ENCODE data around the gene NT5DC3.
"Not testable (repeated sequence)": the region's sequence is repeated elsewhere in the genome, so short reads cannot be mapped to it uniquely, and the experiment has no call there.

NT5DC3 gene

DNA sequence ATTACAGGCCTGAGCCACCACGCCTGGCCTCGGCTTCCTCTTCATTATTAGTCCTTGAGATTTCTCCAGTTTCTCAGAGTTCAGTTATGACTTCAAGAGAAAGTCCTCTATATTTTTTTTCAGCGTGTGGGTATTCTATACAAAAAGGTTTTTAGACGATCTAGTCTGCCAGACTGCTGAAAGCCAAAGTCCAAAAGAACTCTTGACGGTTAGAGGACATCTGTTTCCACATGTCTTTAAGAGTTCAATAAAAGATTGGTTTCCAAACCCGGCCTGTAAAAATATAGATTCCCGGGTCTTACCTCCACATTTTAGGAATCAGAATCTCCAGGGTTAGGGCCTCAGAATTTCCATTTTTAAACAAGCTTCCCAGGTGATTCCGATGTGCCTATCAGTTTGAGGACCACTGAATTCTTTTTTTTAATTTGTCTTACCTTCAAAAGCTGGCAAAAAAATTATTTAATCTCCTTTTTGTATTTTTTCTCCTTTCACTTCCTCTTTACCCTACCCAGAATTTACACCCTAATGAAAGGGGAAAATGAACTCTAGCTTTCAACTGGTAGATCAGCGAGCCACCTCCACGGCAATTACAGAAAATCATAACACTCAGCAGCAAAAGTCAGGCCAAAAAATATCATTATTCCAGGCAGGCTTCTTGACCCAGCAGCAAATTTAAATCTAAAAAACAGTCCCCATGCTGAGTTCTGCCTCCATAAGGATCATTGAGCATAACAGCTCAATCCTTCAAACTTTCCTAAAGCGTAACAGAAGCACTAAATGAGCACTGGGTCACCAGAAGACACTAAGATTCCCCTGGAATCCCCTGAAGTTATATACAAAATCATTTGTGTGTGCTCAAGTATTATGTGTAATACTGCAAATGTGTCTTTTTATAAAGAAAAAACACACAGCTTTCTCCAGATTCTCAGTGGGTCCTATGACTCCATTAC is 8.7 kb downstream of the NT5DC3 start:
- DNase-seq (ENCODE audit: low spot score): no peak

DNA sequence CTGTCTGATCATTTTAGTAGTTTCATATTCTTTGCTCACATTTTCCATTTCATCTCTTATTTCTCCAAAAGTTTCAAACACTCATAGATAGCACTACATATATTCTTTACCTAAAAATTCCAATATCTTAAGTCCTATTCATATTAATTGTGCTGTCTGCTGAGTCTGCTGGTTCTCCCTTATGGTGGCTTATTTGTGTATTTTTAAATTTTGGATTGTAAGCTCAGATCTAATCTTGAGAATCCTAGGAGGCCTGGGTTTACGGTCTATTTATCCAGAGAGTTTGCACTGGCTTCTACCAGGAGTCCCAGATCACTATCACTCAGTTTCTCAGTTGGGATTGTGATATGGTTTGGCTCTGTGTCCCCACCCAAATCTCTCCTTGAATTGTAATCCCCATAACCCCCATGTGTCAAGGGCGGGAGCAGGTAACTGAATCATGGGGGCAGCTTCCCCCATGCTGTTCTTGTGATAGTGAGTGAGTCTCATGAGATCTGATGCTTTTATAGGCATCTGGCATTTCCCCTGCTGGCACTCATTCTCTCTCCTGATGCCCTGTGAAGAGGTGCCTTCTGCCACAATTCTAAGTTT is 10.2 kb downstream of the NT5DC3 start:
- DNase-seq (ENCODE audit: low spot score): no peak

DNA sequence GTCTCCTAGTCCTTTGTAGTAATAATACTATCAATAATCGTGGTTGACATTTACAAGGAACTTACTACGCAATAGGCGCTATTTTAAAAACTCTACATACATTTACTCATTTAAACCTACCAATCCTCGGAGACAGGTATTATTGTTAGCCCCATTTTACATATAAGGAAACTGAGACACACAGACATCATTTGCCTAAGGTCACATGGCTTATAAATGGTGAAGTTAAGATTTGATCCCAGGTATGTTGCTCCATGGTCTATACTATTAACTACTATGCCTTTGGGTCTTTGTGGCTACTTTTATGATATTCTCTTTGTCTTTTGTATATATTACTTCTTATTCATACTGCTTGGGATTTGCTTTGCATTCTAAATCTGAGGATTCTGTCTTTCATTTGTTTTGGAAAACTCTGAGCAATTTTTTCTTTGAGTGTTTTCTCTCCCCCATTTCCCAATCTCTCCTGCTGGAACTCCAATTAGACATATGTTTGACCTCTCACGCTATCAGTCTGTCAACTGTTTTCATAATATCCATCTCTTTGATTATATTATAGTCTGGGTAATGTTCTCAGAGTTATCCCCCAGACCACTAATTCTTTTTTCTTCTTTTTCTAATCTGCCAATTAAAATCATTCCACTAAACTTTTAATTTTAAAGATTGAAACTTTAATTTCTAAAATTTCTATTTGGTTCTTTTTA is 10.9 kb downstream of the NT5DC3 start:
- no peak for DNase-seq (ENCODE audit: low spot score)

DNA sequence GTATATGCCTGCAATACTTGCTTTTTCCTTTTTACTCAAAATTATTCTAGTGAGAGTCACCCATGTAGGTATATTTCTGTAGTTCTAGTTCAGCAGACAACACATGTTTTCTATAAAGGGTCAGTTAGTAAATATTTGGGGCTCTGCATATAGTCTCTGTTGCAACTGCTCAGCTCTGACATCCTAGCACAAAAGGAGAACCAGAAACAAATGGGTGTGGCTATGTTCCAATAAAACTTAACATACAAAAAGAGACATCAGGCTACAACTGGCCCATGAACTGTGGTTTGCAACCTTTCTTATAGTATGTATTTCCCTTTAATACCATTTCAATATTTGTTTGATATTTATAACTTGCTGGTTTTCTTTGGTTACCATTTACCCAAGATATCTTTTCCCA is 11.9 kb downstream of the NT5DC3 start:
- DNase-seq (ENCODE audit: low spot score): no peak

DNA sequence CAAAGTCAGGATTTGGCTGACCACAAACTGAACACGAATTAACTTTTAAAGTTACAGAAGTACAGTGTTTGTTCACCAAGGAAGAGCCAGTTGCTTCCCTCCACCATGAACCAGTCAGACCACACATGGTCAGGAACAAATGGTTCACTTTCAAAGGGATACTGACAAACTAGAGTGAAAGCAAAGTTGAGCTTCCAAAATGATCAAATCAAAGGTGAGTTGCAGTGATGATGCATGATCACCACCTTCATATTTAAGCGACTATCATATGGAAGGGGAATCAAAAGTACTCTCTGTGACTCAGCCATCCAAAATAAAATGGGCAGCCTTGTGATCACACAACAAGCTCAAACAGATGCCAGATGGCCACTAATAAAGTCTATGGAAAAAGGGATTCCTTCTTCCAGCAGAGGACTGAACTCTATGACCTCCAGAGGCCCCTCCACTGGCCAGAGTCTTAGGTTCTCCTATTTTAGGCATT is 13.1 kb downstream of the NT5DC3 start:
- DNase-seq (ENCODE audit: low spot score): no peak

DNA sequence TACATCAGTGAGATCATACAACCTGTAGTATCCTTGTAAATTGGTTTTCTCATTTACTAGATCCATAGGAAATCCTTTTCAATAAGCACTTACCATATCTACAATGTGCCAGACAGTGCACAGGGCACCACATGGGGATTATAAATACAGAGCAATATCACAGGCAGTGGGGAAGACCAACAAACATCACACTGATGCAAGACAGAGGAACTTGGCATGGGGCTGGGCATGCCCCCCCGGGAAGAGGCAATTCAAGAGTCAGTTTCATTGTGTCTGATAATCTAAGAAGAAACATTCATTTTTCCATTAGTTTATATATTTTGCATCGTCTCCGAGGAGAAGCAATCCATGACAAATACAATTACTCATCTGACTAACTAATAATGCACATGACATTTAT is 16.2 kb downstream of the NT5DC3 start:
- no peak for DNase-seq (ENCODE audit: low spot score)

DNA sequence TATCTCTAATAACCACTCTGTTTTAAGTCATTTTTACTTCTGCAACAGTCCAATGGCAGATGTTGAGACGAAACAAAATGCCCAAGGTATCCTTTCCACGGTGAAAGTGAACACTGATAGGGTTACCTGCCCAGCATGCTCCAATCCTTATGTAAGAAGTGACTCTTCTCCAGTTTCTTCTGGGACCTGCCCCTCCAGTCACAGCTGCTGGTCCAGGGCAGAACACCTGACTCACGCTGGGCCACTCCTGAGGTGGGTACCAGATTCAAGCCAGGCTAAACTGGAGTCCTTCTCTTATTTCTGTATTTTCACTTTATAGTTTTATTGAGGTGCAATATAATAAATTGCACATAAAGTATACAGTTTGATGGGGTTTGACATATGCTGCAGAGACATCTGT is 16.7 kb downstream of the NT5DC3 start:
- no peak for DNase-seq (ENCODE audit: low spot score)

DNA sequence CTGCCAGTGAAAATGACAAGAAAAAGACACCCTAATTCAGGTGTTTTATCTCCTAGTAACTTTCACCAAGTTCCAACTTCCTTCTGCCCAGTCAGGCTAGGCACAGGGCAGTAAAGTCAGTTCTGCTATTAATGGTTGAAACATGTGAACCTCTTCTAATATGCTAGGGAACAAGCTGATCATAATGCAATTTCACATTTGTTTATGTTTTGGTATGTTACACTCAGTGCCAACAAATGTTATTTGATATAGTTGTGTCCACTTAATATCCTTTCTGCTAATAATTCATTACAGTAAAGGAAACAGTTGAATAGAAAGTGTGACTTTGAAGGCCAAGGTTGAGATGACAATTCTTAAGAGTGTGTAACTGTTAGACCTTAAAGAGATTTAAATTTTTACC is 17.2 kb downstream of the NT5DC3 start:
- no peak for DNase-seq (ENCODE audit: low spot score)

DNA sequence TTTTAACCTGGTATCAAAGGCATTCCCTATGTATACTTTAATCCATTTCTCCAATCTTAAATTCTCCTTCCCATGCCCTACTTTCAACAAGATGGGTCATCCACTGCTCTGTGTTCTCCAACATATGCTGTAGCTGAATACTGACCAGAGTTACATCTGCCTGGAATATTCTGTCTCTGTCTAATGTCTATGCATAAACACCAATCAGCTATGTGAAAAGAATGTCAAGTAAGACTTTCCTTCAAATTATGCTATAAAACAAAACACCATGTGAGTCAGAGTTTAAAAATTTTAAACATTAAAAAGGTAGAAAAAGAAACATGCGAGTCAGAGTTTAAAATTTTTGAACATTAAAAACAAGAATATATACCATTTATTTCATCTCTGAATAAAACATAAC is 19.3 kb downstream of the NT5DC3 start:
- DNase-seq (ENCODE audit: low spot score): no peak

DNA sequence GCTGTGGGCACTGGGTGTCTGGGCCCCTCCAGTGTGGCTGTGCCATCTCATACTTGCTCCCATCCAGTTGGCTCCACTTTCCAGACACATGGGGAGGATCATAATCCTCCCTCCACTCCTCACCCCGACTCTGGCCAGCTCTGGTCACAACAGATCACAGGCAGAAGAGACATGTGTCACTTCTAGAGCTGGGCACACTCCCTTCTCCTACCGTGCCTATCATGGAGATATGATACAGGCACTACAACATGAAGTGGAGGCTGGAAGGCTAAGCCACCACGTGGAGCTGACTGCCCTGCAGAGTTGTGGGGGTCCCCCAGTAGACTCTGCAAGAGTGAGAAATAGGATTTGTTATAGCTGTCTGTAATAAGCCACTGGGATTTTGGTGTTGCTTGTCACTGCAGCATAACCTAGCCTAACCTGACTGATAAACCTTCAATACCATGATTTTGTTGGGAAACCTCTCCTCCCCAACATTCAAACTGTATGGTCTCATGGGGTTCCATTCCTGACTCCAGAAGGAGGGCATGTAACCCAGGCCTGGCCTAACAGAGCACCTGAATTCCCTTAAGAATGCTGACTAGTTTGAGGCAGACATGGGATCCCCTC is 20.0 kb downstream of the NT5DC3 start:
- DNase-seq (ENCODE audit: low spot score): no peak

DNA sequence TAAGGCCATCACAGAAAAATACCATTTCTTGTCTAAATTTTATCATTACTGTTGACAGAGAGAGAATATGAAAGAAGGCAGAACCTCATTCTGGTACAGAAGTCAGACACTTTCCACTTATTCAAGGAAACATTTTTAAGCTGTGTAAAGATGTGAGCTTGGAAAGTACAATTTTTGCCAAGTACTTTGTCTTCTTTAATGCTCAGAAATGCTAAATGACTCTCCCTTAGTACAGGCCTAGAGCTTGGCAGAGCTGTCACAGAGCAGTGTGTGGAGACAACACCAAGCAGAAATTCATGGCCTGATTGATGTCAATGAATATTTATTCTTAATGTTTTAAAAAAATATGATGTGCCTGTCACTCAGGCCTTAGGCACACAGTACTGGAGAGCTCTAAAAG is 20.7 kb downstream of the NT5DC3 start:
- DNase-seq (ENCODE audit: low spot score): no peak

DNA sequence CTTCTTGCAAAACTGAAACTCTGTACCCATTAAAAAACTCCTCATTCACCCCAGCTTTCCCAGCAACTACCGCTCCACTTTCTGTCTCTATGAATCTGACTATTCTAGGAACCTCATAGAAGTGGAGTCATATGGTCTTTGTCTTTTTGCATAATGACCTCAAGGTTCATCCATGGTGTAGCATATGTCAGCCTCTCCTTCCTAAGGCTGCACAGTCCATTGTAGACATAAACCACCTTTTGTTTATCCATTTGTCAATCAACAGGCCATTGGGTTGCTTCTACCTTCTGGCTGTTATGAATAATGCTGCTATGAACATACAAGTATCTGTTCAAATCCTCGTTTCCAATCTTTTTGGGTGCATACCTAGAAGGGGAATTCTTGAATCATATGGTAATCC is 21.1 kb downstream of the NT5DC3 start:
- no peak for DNase-seq (ENCODE audit: low spot score)

DNA sequence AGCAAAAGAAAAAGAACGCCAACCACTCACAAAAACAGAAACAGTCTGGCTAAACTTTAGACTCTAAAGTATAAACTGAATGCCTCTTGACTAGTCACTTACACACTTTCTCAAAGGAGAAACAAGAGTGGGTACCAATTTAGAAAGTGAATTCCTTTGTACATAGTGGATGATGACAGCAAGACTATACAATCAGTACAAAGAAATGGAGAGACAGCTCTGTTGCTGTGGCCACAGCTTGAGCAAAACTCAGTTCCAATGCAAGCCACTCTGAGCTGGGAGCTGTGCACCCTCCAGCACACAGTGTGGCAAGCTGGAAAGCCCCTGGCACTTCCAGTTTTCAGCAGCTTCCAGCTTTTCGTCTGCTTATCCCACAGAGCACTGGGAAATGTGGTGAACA is 21.7 kb downstream of the NT5DC3 start:
- DNase-seq (ENCODE audit: low spot score): no peak

DNA sequence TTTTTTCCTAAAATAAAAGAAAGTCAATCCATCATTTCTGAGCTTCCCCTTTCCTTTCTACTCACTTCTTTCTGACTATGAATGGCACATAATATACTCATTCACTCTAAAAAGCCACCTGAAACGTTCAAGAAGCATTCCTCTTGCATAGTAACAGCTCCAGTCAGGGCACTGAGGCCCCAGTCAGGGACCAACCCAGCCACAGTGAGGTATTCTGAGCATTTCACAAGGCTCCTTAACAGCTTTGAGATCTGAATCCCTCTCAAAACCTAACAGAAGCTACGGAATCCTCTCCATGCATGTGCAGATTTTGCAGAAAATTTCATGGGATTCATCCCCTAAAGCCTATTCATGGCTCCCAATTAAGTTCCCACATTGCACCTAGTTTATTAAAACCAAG is 23.2 kb downstream of the NT5DC3 start:
- no peak for DNase-seq (ENCODE audit: low spot score)

DNA sequence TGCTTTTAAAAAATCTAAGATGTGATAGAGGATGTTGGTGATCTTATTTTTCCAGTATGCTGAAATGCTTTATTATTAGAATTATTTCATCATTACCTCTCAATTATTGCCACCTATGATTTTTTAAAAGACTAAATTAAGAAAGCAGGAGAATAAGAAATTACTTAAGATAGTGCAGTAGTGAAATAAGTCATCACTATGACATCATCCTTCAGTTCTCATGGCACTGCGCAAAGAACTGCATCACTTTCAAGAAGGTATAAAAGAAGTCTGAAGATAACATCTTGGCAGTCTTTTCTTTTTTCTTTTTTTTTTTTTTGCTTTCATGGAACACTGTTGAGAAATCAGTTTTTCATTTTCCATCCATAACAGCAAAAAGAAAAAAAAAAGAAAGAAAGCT is 24.4 kb downstream of the NT5DC3 start:
- no peak for DNase-seq (ENCODE audit: low spot score)

DNA sequence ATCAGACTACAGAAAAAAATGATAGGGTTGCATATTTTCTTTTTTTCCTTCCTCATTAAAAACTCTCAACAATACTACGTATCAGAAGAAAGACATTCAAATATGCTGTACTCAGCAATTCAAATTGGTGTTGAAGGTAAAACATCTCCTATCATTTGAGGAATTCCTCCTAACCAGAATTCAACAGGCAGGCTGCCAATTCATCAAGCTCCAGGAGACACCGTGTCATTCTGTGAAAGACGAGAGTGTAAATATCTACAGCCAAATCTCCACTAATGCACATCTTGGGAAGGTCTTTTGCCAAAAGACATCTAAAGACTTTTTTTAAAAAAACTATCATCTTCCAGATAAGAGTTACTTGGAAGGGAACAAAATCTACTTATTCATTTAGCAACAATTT is 26.6 kb downstream of the NT5DC3 start:
- no peak for DNase-seq (ENCODE audit: low spot score)

DNA sequence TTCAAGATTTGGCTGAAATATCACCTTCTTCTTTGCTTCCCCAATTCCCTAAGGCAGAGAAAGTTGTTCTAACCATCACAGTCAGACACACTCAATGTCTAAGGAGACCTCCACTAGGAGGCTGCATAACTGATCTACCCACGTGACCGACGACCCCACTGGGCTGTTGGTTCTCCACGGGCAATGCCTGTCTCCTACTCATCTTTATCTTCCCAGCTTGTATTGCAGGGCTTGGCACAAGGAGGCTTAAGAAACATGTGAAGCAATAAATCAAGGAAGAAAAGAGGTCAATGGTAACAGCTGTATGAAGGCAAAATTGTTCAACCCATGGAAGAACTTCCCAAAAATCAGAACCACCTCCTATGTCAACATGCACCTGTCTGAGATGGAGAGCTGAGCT is 27.1 kb downstream of the NT5DC3 start:
- no peak for DNase-seq (ENCODE audit: low spot score)

DNA sequence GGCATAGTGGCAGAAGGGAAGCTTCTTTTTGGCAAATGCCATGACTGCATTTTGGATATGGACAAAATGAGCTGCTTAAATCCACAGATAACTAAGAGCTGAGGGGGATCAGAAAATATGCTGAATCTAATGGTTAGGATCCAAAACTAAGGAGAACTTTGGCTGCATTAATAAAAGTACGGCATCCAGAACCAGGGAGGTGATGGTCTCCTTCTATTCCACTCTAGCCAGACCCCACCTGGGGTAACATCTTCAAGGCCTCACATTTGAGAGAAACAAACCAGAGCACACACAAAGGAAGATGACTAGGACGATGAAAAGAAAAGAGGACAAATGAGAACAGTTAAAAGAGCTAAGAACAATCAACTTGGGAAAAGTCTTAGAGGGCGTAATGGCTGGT is 27.6 kb downstream of the NT5DC3 start:
- DNase-seq (ENCODE audit: low spot score): no peak

DNA sequence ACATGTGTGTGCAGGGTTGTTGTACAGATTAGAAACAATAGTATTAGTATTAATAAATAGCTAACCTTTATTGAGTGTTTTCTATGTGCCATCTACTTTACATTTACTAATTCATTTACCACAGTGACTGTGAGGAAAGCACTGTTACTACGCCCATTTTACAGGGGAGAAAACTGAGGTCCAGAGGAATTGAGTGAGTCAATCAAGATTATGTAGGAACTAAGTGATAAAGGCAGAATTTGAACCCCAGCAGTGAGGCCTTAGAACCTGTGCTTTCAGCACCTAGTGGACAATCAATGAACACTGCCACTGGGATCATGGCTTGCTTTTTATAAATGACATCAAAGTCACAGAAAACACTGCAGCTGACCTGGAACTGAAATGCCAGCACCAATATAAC is 28.2 kb downstream of the NT5DC3 start:
- no peak for DNase-seq (ENCODE audit: low spot score)

DNA sequence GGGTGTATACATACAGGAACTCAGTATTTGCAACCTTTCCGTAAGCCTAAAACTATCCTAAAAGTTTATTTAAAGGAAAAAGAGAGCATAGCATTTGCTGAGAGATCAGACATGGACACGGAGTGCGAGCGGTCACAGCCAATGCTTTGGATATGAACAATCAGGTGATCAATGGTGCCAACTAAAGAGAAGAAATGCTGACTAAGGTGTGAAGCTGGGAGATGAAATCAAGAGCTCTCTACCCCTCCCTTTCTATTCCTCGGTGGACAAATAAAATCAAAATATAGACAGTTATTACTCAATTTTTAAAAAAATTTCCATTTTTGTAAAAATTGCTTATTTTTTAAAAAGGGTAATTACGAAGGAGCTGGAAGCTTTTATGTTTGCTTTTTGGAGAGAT is 29.2 kb downstream of the NT5DC3 start:
- no peak for DNase-seq (ENCODE audit: low spot score)

DNA sequence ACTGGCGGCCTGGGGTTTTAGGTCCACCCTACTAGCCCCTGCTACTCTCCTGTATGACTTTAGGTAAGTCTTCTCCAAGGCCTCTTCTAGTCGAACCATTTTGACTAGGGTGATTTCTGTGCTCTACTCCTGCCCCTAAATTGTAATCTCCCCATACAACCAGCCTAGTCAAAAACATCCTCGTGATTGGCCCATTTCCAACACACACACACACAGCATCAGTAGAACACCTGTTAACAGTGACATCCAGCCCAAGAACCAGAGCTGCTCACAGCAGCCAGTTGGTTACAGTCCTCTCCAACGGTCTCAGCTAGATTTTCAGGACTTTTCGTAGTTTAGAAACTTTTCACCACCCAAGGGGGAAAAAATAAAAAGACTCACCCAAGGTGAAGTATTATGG is 30.9 kb downstream of the NT5DC3 start:
- DNase-seq (ENCODE audit: low spot score): no peak

DNA sequence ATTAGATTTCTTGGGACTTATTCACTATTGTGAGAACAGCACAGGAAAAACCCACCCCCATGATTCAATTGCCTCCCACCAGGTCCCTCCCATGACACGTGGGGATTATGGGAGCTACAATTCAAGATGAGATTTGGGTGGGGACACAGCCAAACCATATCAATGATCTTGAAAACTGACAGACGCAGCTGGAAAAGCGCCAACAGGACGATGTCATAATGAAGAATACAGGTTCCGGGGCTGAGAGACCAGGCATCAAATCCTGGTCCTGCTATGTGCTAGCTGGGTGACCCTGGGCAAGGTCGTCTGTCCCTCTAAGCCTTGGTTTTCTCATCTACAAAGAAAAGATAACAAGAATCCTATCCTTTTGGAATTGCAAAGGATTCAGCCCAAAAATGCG is 31.4 kb downstream of the NT5DC3 start:
- not testable (repeated sequence) for DNase-seq (ENCODE audit: low spot score)

DNA sequence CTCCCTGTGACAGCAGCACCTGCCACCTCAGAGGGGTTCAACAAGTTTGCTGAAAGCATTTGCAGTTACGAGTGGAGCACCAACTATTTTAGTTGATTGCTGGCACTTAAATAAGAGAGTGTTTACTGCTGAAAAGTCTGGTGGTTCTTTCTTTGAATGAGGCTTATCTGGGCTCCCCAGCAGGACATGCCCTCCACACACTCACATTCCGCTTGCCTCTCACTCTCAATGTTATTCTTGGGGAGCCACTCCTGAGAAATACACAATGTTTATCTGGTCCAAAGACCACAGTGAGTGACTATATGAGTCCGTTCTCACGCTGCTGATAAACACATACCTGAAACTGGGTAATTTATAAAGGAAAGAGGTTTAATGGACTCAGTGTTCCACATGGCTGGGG is 31.9 kb downstream of the NT5DC3 start:
- DNase-seq (ENCODE audit: low spot score): no peak
